ENCODE data around the gene HPCAL4. TPM values are rescaled to one million over a fixed set of nuclear protein-coding genes. Genes with fewer than 3 reads are reported as not detected.

HPCAL4 gene
- total and polyA plus RNA-seq, 2 experiments from 2014 or later: not detected

DNA sequence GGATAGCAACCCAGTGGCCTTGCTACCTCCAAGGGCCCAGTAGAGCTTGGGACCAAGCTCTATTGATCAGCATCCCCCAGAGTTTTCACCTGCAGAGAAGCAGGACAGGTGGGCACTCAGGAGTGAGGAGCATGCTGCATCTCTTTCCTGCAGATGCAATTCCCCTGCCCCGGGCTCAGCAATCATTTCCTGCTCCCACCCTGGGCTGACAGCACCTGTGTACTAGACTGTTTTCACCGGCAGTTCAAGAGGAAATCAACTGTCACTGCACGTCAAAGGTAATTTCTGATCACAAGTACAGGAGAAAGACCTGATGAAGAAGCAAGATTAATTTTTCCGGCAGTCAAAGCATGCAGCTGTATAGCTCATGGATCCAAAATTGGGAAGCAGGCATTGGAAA is 10.5 kb downstream of the HPCAL4 start:
- Histone ChIP-seq H3K9me2 (ENCODE audit: insufficient read depth) (no peaks in the 10 kb centered on the region), H3K27me3 (replicated peaks; ENCODE audit: insufficient read depth) (peaks cover 47% of the 10 kb centered on the region), H3K4me1 (ENCODE audit: insufficient read depth) (no peaks in the 10 kb centered on the region), H3K9ac (no peak overlapping the region), H3K4me2 (ENCODE audit: unreplicated experiment) (no peak overlapping the region), H2AFZ (no peak overlapping the region), H4K20me1 (ENCODE audit: insufficient read depth) (no peaks in the 10 kb centered on the region), H3K27ac (no peak overlapping the region), H3F3A (ENCODE audit: insufficient read depth) (no peaks in the 10 kb centered on the region), H3K79me2 (ENCODE audit: insufficient read depth) (no peaks in the 10 kb centered on the region), H3K4me3 (no peak overlapping the region), H3K36me3 (ENCODE audit: low read depth) (no peaks in the 10 kb centered on the region), H3K9me3 (ENCODE audit: low read depth) (no peaks in the 10 kb centered on the region)
- WGBS, 2 experiments (ENCODE audit: low coverage in 1 of 2, low lambda C conversion rate in 2 of 2, missing lambda C conversion rate in 2 of 2): 67% methylated on average over 4 of the region's 4 CpGs
- in situ Hi-C loops (cut with MboI): no loop called here
- no peak for DNase-seq
- no peak for TF ChIP-seq EZH2 (IDR thresholded peaks at IDR 0.05; ENCODE audit: insufficient read depth, poor library complexity, severe bottlenecking)
- TF ChIP-seq EZH2phosphoT487 (IDR thresholded peaks at IDR 0.05; ENCODE audit: insufficient read depth, low read depth): no peak

- H3K9ac ChIP-seq: no peak overlapping the region
- H3F3A ChIP-seq (ENCODE audit: insufficient read depth): no peaks in the 10 kb centered on the region
- H3K4me2 ChIP-seq (ENCODE audit: unreplicated experiment): no peak overlapping the region
- H3K79me2 ChIP-seq (ENCODE audit: insufficient read depth): no peaks in the 10 kb centered on the region
- DNase-seq: peak; percentile 37
- no peaks in the 10 kb centered on the region for H4K20me1 ChIP-seq (ENCODE audit: insufficient read depth)
- no peaks in the 10 kb centered on the region for H3K4me1 ChIP-seq (ENCODE audit: insufficient read depth)
- no peaks in the 10 kb centered on the region for H3K9me2 ChIP-seq (ENCODE audit: insufficient read depth)
- peaks cover 42% of the 10 kb centered on the region for H3K27me3 ChIP-seq (replicated peaks; ENCODE audit: insufficient read depth)
- no peak overlapping the region for H3K4me3 ChIP-seq
- no peaks in the 10 kb centered on the region for H3K36me3 ChIP-seq (ENCODE audit: low read depth)
- no peaks in the 10 kb centered on the region for H3K9me3 ChIP-seq (ENCODE audit: low read depth)
- H3K27ac ChIP-seq: no peak overlapping the region
- no peak overlapping the region for H2AFZ ChIP-seq
- 14 to 30% methylated on average over 2 of the region's 2 CpGs for WGBS, 2 experiments (ENCODE audit: low coverage in 1 of 2, low lambda C conversion rate in 2 of 2, missing lambda C conversion rate in 2 of 2)
- in situ Hi-C loops (cut with MboI): no loop called here
- TF ChIP-seq EZH2 (IDR thresholded peaks at IDR 0.05; ENCODE audit: insufficient read depth, poor library complexity, severe bottlenecking) (no peak), EZH2phosphoT487 (IDR thresholded peaks at IDR 0.05; ENCODE audit: insufficient read depth, low read depth) (no peak)
Measured at GRCh38 chr1:39679821-39680220, 11.4 kb downstream of the HPCAL4 start.

DNA sequence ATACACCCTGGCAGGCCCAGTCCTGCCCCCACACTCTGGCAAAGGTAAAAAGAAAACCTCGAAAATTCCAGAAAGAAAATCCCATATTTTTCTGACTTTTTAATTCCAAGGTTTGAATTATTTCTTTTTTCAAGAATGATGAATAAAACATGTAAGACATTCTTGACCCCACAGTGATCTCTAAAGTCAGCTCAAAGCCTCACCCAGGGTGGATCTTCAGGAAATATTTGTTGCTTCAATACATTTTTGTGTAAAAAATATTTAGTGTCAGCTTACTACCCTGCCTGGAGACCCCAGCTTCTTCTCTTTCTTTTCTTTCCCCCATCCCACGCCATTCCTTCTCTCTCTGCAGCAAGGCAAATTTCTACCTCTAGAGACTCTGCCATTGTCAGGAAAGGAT is 12.3 kb downstream of the HPCAL4 start:
- TF ChIP-seq EZH2 (IDR thresholded peaks at IDR 0.05; ENCODE audit: insufficient read depth, poor library complexity, severe bottlenecking) (no peak), EZH2phosphoT487 (IDR thresholded peaks at IDR 0.05; ENCODE audit: insufficient read depth, low read depth) (no peak)
- Histone ChIP-seq H3K9me2 (ENCODE audit: insufficient read depth) (no peaks in the 10 kb centered on the region), H3K36me3 (ENCODE audit: low read depth) (no peaks in the 10 kb centered on the region), H3K4me2 (ENCODE audit: unreplicated experiment) (no peak overlapping the region), H3K27ac (no peak overlapping the region), H3K79me2 (ENCODE audit: insufficient read depth) (no peaks in the 10 kb centered on the region), H4K20me1 (ENCODE audit: insufficient read depth) (no peaks in the 10 kb centered on the region), H2AFZ (no peak overlapping the region), H3K9ac (no peak overlapping the region), H3K27me3 (replicated peaks; ENCODE audit: insufficient read depth) (peaks cover 45% of the 10 kb centered on the region), H3K9me3 (ENCODE audit: low read depth) (no peaks in the 10 kb centered on the region), H3K4me1 (ENCODE audit: insufficient read depth) (no peaks in the 10 kb centered on the region), H3F3A (ENCODE audit: insufficient read depth) (no peaks in the 10 kb centered on the region), H3K4me3 (no peak overlapping the region)
- DNase-seq: no peak
- 26% methylated on average over 2 of the region's 2 CpGs for WGBS, 2 experiments (ENCODE audit: low coverage in 1 of 2, low lambda C conversion rate in 2 of 2, missing lambda C conversion rate in 2 of 2)
- in situ Hi-C loops (cut with MboI): no loop called here

- 65 to 66% methylated on average over 4 of the region's 4 CpGs for WGBS, 2 experiments (ENCODE audit: low coverage in 1 of 2, low lambda C conversion rate in 2 of 2, missing lambda C conversion rate in 2 of 2)
- Histone ChIP-seq H4K20me1 (ENCODE audit: insufficient read depth) (no peaks in the 10 kb centered on the region), H3K9ac (no peak overlapping the region), H3K36me3 (ENCODE audit: low read depth) (no peaks in the 10 kb centered on the region), H3K79me2 (ENCODE audit: insufficient read depth) (no peaks in the 10 kb centered on the region), H3K9me2 (ENCODE audit: insufficient read depth) (no peaks in the 10 kb centered on the region), H3F3A (ENCODE audit: insufficient read depth) (no peaks in the 10 kb centered on the region), H3K4me2 (ENCODE audit: unreplicated experiment) (no peak overlapping the region), H3K4me3 (no peak overlapping the region), H3K4me1 (ENCODE audit: insufficient read depth) (no peaks in the 10 kb centered on the region), H3K9me3 (ENCODE audit: low read depth) (no peaks in the 10 kb centered on the region), H2AFZ (no peak overlapping the region), H3K27me3 (replicated peaks; ENCODE audit: insufficient read depth) (peaks cover 44% of the 10 kb centered on the region), H3K27ac (no peak overlapping the region)
- DNase-seq: no peak
- in situ Hi-C loops (cut with MboI): no loop called here
- TF ChIP-seq EZH2 (IDR thresholded peaks at IDR 0.05; ENCODE audit: insufficient read depth, poor library complexity, severe bottlenecking) (no peak), EZH2phosphoT487 (IDR thresholded peaks at IDR 0.05; ENCODE audit: insufficient read depth, low read depth) (no peak)
Measured at GRCh38 chr1:39677645-39678044, 13.6 kb downstream of the HPCAL4 start.
